ENCODE measurements around the gene RNF44. TPM values are rescaled to one million over a fixed set of nuclear protein-coding genes. Genes with fewer than 3 reads are reported as not detected.

Gene RNF44
- total RNA-seq, 6 experiments from 2014 or later: 10.6 to 13.4 (median 11.3) TPM

GRCh38 chr5:176527246-176528222, 9.7 kb downstream of the RNF44 start:
- H3K9me3 Mint-ChIP-seq: no peaks in the 10 kb centered on the region
- no peaks in the 10 kb centered on the region for H3K36me3 Mint-ChIP-seq (ENCODE audit: low read depth)
- DNase-seq: no peak
- no peaks in the 10 kb centered on the region for H3K27me3 Mint-ChIP-seq (ENCODE audit: insufficient read depth)
- 0 out of 2 replicates have a peak, but pooled peaks cover 4% of the 10 kb centered on the region for H3K4me1 Mint-ChIP-seq (ENCODE audit: low read depth)
- no peak overlapping the region for H3K27ac Mint-ChIP-seq
- H3K4me3 Mint-ChIP-seq: no peak overlapping the region
- TF ChIP-seq CTCF (IDR thresholded peaks at IDR 0.05): no peak

- no peaks in the 10 kb centered on the region for H3K36me3 Mint-ChIP-seq (ENCODE audit: low read depth)
- 0 out of 2 replicates have a peak, but pooled peaks cover 4% of the 10 kb centered on the region for H3K4me1 Mint-ChIP-seq (ENCODE audit: low read depth)
- H3K27me3 Mint-ChIP-seq (ENCODE audit: insufficient read depth): no peaks in the 10 kb centered on the region
Measured at GRCh38 chr5:176526462-176526861, 10.7 kb downstream of the RNF44 start.

GRCh38 chr5:176525677-176526076, 11.5 kb downstream of the RNF44 start:
- Mint-ChIP-seq H3K27ac (no peak overlapping the region), H3K36me3 (ENCODE audit: low read depth) (no peaks in the 10 kb centered on the region), H3K4me3 (no peak overlapping the region), H3K27me3 (ENCODE audit: insufficient read depth) (peaks cover 1% of the 10 kb centered on the region), H3K4me1 (ENCODE audit: low read depth) (0 out of 2 replicates have a peak, but pooled peaks cover 4% of the 10 kb centered on the region), H3K9me3 (no peaks in the 10 kb centered on the region)
- DNase-seq: no peak
- TF ChIP-seq CTCF (IDR thresholded peaks at IDR 0.05): no peak

More at GRCh38 chr5:176526462-176526861, 10.7 kb downstream of the RNF44 start:
- no peak overlapping the region for H3K27ac Mint-ChIP-seq
- no peak overlapping the region for H3K4me3 Mint-ChIP-seq
- no peaks in the 10 kb centered on the region for H3K9me3 Mint-ChIP-seq
- no peak for DNase-seq
- TF ChIP-seq CTCF (IDR thresholded peaks at IDR 0.05): no peak

GRCh38 chr5:176524987-176525386, 12.2 kb downstream of the RNF44 start:
- DNase-seq: no peak
- peaks cover 2% of the 10 kb centered on the region for H3K27me3 Mint-ChIP-seq (ENCODE audit: insufficient read depth)
- no peak overlapping the region for H3K4me3 Mint-ChIP-seq
- H3K9me3 Mint-ChIP-seq: no peaks in the 10 kb centered on the region
- no peaks in the 10 kb centered on the region for H3K36me3 Mint-ChIP-seq (ENCODE audit: low read depth)
- 0 out of 2 replicates have a peak, but pooled peaks cover 4% of the 10 kb centered on the region for H3K4me1 Mint-ChIP-seq (ENCODE audit: low read depth)
- no peak overlapping the region for H3K27ac Mint-ChIP-seq
- no peak for TF ChIP-seq CTCF (IDR thresholded peaks at IDR 0.05)

- no peak overlapping the region for H3K27ac Mint-ChIP-seq
- H3K27me3 Mint-ChIP-seq (ENCODE audit: insufficient read depth): peaks cover 2% of the 10 kb centered on the region
- no peak for DNase-seq
- no peak for TF ChIP-seq CTCF (IDR thresholded peaks at IDR 0.05)
- no peaks in the 10 kb centered on the region for H3K36me3 Mint-ChIP-seq (ENCODE audit: low read depth)
- no peaks in the 10 kb centered on the region for H3K9me3 Mint-ChIP-seq
- H3K4me1 Mint-ChIP-seq (ENCODE audit: low read depth): 0 out of 2 replicates have a peak, but pooled peaks cover 4% of the 10 kb centered on the region
- no peak overlapping the region for H3K4me3 Mint-ChIP-seq
Measured at GRCh38 chr5:176524138-176524537, 13.1 kb downstream of the RNF44 start.

Measured in HFFc6 (cell line).